Measurements from ENCODE around the gene FES.
"Not testable (repeated sequence)": the region's sequence is repeated elsewhere in the genome, so short reads cannot be mapped to it uniquely, and the experiment has no call there.

The FES gene

DNA sequence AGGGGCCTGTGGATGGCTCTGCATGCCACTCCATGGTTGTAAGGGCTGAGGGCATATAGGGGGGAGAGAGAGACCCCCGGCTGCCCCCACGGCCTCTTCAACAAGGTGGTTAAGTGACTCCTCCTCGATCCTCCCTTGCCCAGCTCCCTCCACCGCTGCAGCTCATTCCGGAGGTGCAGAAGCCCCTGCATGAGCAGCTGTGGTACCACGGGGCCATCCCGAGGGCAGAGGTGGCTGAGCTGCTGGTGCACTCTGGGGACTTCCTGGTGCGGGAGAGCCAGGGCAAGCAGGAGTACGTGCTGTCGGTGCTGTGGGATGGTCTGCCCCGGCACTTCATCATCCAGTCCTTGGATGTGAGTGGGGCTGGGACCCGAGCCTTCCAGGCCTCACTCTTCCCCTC is 6.5 kb downstream of the FES start:
- DNase-seq (ENCODE audit: low read depth in 1 of 2, low spot score in 1 of 2) = no peak

DNA sequence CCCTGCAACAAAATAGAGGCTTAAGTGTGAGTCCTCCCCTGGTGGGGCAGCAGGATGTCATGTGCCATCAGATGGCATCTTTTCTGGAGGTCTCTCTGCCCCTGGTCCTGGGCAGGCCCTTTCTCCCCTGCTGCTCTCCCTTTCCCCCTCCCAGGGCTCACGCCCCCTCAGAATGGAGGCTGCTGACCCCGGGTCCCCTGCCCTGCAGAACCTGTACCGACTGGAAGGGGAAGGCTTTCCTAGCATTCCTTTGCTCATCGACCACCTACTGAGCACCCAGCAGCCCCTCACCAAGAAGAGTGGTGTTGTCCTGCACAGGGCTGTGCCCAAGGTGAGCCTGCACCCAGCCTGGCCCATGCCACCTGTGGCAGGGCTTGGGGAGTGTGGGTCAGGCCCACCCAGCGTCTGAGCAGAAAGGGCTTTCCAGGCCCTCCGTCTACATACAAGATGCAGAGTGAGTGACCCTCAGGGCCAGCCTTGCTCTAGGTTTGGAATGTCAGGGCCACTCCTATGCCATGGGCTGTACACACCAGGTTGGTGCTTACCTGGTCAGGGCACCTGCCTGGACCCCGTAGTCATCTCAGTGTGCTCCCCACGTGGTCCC is 7.1 kb downstream of the FES start:
- no peak for DNase-seq (ENCODE audit: low read depth in 1 of 2, low spot score in 1 of 2)

DNA sequence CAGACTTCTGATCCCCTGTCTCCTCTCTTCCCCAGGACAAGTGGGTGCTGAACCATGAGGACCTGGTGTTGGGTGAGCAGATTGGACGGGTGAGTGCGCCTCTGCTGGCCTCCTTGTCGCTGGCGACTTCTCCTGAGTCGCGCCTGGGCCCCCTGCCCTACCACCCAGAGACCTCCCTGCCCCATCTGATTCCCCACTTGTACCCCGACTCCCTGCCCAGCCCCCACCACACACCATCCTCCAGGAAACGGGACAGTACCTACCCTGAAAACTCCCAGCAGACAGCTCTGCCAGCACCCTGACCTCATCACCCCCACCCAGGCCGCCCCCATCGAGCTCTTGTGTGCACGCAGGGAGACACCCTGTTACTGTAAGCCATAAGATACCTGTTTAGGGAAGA is 7.7 kb downstream of the FES start:
- DNase-seq (ENCODE audit: low read depth in 1 of 2, low spot score in 1 of 2) = no peak

DNA sequence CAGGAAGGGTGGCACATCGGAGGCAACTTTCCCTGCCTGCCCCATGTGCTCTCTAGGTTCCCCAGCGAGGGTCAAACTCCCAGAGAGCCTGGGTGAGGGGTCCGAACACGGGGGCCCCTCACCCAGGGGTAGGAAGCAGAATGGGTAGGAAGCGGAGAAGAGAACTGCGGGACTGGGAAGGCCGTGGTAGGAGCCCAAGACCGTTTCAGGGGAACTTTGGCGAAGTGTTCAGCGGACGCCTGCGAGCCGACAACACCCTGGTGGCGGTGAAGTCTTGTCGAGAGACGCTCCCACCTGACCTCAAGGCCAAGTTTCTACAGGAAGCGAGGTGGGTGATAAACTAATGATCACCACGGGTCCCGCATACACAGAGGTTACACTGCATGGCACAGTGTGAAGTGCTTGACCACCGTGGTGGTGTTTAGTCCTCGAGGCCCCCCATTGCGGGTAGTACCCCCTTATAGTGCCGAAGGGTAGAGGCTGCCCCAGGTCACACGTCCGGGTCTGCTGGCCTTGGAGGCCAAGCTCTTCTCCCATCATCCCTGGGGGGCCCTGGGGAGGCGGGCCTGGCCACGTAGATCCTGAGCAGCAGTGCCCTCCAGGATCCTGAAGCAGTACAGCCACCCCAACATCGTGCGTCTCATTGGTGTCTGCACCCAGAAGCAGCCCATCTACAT is 8.3 kb downstream of the FES start:
- DNase-seq (ENCODE audit: low read depth in 1 of 2, low spot score in 1 of 2) = no peak

DNA sequence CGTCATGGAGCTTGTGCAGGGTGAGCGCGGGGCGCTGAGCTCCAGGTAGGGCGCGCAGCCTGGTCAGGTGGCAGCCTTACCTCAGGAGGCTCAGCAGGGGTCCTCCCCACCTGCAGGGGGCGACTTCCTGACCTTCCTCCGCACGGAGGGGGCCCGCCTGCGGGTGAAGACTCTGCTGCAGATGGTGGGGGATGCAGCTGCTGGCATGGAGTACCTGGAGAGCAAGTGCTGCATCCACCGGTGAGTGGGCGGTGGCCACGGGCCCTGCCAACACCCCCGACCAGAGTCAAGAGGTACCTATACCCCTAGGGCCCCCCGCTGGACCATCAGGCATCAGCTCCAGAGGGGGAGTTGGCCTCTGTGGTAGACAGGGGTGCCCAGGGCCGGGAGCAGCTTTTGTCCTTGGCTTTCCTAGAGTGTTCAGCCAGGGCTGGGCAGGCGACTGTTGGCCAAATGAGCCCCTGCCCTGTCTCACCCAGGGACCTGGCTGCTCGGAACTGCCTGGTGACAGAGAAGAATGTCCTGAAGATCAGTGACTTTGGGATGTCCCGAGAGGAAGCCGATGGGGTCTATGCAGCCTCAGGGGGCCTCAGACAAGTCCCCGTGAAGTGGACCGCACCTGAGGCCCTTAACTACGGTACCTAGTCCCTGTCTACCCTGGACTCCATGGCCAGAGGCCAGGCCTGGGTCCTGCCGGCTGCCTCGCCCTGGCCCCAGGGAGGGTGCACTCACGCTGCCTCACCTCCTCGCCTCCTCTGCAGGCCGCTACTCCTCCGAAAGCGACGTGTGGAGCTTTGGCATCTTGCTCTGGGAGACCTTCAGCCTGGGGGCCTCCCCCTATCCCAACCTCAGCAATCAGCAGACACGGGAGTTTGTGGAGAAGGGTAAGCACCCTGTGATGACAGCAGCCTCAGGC is 9.1 kb downstream of the FES start:
- no peak for DNase-seq (ENCODE audit: low read depth in 1 of 2, low spot score in 1 of 2)

DNA sequence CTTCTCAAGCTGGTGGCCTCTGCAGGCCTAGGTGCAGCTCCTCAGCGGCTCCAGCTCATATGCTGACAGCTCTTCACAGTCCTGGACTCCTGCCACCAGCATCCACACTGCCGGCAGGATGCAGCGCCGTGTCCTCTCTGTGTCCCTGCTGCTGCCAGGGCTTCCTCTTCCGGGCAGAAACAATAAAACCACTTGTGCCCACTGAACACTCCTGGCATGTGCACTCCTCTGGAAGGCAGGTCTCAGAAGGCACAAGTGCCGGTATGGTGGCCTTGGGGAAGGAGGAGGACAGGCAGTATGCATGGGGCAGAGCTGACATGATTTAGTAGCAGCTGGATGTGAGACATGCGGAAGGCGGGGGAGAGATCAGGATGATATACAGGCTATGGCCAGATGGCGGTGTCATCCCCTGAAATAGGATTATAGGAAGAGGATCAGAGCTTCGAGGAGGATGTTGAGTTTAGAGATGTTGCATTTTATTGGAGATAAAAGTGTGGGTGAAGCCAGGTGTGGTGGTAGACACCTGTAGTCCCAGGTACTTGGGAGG is 11.3 kb downstream of the FES start:
- no peak for DNase-seq (ENCODE audit: low read depth in 1 of 2, low spot score in 1 of 2)

DNA sequence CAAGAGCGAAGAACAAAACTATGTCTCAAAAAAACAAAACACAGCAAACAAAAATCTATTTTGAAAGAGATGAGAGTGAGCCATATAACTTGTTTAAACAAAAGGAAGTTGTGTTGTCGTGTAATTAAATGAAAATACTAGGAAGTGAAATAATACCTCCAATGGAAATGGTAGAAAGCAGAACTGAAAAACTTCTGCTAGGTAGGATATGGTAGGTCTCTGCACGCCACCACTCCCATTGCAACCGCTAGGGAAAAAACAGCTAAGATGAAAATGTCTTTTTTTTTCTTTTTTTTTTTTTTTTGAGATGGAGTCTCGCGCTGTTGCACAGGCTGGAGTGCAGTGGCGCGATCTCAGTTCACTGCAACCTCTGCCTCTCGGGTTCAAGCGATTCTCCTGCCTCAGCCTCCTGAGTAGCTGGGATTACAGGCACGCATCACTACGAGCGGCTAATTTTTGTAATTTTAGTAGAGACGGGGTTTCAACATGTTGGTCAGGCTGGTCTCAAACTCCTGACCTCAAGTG is 12.9 kb downstream of the FES start:
- DNase-seq (ENCODE audit: low read depth in 1 of 2, low spot score in 1 of 2) = not testable (repeated sequence)

DNA sequence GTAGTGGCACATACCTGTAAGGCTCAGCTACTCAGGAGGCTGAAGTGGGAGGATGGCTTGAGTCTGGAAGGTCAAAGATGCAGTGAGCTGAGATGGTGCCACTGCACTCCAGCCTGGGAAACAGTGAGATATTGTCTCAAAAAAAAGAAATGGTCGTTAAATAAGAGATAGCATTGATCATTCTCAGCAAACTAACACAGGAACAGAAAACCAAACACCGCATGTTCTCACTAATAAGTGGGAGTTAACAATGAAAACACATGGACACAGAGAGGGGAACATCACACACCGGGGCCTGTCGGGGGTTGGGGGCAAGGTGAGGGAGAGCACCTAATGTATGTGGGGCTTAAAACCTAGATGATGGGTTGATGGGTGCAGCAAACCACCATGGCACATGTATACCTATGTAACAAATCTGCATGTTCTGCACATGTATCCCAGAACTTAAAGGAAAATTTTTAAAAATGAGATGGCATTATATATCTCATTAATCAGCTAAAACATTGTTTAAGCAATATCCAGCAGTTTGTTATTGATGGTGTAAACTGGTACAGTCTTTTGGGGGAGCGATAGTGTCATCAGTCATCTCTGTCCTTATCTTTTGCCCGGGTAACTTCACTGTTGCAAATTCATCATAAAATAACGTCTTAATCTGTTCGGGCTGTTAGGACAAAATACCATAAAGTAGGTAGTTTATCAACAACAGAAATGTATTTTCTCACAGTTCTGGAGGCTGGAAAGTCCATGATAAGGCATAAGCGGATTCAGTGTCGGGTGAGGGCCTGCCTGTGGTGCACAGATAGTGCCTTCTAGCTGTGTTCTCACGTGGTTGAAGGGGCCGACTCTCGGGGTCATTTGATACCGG is 17.1 kb downstream of the FES start:
- DNase-seq (ENCODE audit: low read depth in 1 of 2, low spot score in 1 of 2) = no peak

DNA sequence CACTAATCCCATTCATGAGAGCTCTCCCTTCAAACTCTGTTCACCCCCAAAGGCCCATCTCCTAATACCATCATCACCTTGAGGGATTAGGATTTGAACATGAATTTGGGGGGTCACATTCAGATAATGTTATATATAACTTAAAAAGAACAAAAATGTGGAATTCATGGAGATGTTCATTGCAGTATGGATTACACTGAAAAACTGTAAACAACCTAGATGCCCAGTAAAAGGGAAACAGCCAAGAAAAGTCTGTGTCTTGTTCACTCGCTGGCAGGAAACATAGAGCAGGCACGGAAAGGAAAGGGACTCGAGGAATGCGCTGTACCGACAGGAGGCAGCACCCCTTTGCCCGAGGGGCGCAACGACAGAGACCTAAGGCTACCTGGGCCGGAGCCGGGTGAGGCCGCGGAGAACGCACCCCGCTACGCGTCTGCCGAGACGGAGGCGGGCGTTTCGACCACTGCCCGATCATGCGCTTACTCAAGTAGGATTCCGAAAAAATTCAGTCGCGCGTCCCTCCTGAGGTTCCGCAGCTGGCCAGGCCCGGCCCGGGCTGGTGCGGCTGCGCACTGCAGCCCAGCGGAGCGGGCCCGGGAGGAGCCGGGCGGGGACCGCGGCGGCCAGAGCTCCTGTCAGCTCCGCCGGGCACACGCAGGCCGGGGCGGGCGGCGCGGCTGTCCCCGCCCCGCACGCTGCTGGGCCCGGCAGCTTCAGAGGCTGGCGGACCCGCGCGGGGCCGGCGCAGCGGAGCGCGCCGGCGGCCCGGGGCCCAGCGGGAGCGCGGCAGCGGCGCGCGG is 17.9 kb downstream of the FES start:
- peak; percentile 56 to 57 for DNase-seq (ENCODE audit: low read depth in 1 of 2, low spot score in 1 of 2)

DNA sequence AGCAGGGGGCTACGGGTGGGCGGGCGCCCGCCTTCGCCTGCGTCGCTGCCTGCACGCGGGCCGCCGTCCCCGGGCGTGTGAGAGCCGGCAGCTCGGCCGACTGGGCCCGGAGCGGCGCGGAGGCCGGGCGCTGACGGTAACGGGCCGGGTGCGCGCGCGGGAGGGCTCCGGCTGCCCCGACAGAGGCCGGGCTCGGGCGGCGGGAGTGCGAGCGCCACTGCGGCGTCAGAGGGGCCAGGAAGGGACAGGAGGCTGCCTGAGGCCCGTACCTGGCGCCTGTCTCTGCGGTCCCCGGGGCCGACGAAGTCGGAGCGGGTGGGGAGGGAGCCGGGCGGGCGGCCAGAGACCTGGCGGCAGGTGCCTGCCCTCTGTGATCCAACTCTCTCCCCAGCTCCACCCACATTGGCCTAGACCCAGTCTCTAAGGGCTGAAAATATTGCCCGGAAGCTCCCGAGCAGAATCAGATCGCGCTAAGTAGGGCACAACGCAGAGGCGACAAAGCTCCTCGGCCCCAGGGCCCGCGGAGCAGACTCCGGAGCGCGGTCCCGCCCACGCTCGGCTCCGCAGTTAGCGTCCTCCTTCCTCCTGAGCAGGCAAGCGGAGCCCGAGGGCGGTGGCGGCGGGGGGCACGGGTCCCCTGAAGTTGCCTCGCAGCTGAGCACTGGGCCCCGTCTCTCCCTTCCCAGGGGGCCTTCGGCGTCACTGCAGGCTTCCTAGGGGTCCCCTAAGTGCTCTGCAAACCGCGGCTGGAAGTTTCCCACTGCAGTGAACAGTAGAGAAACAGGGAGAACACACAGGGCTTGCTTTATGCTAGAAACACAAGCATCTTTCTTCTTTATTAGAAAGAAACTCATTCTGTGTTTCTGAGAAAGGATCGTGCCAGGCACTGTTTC is 18.8 kb downstream of the FES start, which contains the start of gene MAN2A2:
Gene MAN2A2 (plus strand): TSS at position 463 of the 893 bp plus-strand sequence. CDS start 906 bp downstream, outside the sequence.
- peak; percentile 64 to 71 for DNase-seq (ENCODE audit: low read depth in 1 of 2, low spot score in 1 of 2)

DNA sequence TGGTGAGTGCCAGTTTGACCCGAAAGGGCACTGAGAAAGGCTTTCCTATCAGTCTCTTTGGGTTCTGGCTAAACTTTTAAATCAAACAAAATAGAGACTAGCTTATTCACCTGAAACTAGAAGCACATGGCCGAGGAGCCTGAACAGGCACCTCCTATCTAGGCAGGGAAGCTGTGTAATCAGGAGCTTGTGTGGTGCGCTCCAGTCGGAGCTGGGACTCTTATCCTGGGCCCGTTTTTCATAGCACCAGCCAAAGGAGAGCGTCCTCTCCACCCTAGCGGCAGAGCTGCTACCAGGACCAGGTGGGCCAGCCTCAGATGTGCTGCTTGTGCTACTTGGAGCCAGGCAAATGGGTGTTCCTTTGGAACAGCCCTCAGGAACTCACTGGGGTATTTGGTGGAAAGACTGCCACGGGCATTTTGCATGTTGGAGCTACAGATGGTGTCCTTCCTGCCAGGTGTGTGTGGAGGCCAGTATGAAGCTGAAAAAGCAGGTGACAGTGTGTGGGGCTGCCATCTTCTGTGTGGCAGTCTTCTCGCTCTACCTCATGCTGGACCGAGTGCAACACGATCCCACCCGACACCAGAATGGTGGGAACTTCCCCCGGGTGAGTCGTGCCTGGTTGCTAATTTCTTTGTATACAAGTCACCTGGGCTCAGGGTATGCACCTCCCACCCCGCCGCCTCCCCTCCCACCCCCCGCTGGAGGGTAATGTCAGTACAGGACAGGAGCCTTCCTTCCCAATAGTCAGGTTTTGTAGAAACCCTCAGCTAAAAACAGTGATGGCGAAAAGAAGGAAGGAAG is 19.6 kb downstream of the FES start:
- DNase-seq (ENCODE audit: low read depth in 1 of 2, low spot score in 1 of 2) = no peak

DNA sequence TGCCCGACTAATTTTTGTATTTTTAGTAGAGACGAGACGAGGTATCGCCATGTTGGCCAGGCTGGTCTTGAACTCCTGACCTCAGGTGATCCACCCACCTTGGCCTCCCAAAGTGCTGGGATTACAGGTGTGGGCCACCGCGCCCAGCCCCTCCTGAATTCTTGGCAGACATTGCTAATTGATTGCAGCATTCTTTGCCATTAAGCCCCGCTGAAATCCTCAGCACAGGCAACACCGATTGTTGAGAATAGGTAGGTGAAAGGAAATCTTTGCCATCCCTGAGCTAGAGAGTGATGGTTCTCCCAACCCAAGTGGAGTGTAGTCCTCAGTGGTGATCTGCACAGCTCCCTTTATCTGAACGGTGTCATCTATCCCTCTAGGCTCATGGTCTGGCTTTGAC is 20.4 kb downstream of the FES start:
- DNase-seq (ENCODE audit: low read depth in 1 of 2, low spot score in 1 of 2) = no peak

DNA sequence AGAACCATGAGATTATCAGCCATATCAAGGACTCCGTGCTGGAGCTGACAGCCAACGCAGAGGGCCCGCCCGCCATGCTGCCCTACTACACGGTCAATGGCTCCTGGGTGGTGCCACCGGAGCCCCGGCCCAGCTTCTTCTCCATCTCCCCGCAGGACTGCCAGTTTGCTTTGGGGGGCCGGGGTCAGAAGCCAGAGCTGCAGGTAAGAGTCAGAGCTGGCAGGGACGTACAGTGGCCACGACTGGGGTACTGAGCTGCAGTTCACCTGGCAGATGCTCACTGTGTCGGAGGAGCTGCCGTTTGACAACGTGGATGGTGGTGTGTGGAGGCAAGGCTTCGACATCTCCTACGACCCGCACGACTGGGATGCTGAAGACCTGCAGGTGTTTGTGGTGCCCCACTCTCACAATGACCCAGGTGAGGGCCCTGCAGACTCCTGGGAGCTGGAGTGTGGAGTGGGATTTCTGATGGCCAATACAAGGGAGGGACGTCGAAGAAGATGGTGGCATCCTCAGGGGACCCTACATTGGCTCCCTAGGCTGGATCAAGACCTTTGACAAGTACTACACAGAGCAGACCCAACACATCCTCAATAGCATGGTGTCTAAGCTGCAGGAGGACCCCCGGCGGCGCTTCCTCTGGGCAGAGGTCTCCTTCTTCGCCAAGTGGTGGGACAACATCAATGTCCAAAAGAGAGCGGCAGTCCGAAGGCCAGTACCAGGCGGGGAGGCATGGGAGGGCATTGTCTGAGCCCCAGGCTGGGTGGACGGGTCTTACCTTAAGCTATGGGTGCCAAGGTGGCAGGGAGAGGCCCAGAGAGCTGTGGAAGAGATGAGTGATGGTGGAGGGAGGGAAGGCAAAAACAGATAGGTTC is 21.2 kb downstream of the FES start:
- DNase-seq (ENCODE audit: low read depth in 1 of 2, low spot score in 1 of 2) = no peak

DNA sequence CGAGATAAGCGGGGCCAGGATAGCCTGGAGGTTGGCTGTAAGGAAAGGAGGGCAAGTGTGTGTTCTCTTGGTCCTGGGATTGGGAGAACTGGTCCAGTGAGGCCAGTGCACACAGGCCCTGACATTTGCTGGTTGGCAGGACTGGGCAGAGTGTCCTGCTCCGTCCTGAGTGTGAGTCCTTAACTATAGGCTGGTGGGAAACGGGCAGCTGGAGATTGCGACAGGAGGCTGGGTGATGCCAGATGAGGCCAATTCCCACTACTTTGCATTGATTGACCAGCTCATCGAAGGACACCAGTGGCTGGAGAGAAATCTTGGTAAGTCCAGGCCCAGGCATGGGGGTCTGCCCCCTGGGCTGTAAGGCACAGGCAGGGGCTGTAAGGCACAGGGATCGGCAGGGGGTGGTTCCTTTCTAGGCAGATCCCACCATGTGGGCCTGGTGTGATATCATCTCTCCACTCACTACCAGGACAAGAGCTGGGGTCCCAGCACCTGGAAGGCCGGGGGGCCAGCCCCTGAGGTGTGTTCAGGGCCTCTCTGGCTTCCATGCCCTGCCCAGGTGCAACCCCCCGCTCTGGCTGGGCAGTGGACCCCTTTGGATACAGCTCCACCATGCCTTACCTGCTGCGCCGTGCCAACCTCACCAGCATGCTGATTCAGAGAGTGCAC is 22.0 kb downstream of the FES start:
- DNase-seq (ENCODE audit: low read depth in 1 of 2, low spot score in 1 of 2) = no peak

DNA sequence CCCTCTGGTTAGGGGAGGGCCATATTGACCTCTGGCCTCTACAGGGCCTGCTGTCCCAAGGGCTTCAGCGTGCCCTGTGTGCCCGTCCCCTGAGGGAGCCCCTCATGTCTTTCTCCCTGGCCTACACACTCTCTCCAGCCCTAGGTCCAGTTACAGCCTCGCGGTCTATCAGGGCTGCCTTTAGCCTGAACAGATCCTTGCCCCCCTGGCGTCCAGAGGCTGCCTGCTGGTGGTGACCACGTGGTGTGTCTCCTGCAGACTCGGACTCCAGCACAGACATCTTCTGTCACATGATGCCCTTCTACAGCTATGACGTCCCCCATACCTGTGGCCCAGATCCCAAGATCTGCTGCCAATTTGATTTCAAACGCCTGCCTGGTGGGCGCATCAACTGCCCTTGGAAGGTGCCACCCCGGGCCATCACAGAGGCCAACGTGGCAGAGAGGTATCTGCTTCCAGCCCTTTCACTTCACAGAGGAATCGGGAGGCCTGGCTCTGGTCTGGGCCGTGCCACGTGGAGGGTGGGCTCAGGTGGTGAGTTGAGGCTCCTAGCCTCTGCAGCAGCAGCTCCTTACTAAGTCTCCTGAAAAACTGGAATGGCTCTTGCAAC is 22.9 kb downstream of the FES start:
- DNase-seq (ENCODE audit: low read depth in 1 of 2, low spot score in 1 of 2) = no peak
